ENCODE results near the gene ALKAL2. TPM values are rescaled to one million over a fixed set of nuclear protein-coding genes. Genes with fewer than 3 reads are reported as not detected.

ALKAL2 gene
- total RNA-seq, 2 donors from 2014 or later = 0.44 to 0.53 TPM

DNA sequence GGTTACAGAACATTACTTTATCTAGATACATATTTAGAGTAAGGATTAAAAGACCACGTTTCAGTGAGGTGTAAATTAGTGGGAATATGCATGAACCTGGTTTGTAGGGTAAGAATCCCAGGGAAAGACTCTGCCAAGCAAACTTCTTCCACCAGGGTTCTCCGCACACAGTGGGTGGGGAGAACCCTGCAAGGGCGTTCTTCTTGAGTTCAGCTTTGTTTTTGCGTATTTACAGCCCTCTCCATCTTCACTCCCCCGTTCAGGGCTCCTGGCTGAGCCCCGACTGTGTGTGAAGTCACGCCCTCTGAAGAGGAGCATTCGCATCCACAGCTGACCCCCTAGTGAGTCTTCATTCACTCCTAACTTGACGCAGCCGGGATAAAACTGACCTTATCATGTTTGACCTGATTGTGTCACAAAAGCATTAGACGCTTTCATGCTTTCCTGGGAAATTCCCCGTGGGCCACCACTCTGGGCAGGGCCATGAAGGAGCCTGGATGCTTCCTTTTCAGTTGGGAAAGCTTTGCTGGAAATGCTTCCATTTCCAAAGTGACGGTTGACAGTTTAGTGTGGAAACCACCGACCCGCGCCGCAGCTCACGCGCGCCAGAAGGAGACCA is 1.0 kb downstream of the ALKAL2 start:
- Histone ChIP-seq H3K9me3 (ENCODE audit: control insufficient read depth, low read length) (no peaks in the 10 kb centered on the region), H3K4me3 (ENCODE audit: low read length) (peak overlapping the region; percentile 55), H3K36me3 (ENCODE audit: control insufficient read depth, insufficient read depth, low read length) (no peaks in the 10 kb centered on the region), H3K27ac (ENCODE audit: low read depth, low read length) (no peak overlapping the region), H3K27me3 (ENCODE audit: control insufficient read depth, insufficient read depth, low read length, poor library complexity, severe bottlenecking) (peaks cover 54% of the 10 kb centered on the region), H3K9ac (ENCODE audit: extremely low read depth, low read length, poor library complexity, severe bottlenecking) (peak overlapping the region; percentile 11), H3K4me1 (ENCODE audit: control insufficient read depth, insufficient read depth, low read length) (peaks cover 16% of the 10 kb centered on the region)
- Mint-ChIP-seq H3K9me3 (no peaks in the 10 kb centered on the region), H3K4me3 (peak overlapping the region; percentile 49), H3K27me3 (ENCODE audit: insufficient read depth) (peaks cover 50% of the 10 kb centered on the region), H3K27ac (no peak overlapping the region), H3K4me1 (peaks cover 41% of the 10 kb centered on the region), H3K36me3 (ENCODE audit: low read depth) (peaks cover 10% of the 10 kb centered on the region)
- TF ChIP-seq, protein P1, sequence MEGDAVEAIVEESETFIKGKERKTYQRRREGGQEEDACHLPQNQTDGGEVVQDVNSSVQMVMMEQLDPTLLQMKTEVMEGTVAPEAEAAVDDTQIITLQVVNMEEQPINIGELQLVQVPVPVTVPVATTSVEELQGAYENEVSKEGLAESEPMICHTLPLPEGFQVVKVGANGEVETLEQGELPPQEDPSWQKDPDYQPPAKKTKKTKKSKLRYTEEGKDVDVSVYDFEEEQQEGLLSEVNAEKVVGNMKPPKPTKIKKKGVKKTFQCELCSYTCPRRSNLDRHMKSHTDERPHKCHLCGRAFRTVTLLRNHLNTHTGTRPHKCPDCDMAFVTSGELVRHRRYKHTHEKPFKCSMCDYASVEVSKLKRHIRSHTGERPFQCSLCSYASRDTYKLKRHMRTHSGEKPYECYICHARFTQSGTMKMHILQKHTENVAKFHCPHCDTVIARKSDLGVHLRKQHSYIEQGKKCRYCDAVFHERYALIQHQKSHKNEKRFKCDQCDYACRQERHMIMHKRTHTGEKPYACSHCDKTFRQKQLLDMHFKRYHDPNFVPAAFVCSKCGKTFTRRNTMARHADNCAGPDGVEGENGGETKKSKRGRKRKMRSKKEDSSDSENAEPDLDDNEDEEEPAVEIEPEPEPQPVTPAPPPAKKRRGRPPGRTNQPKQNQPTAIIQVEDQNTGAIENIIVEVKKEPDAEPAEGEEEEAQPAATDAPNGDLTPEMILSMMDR (conservative IDR thresholded peaks at IDR 0.05) = peak; percentile 23
- DNase-seq = peak; percentile 84
- WGBS, 2 experiments (ENCODE audit: insufficient coverage in 1 of 2, insufficient read length in 1 of 2) = 3 to 6% methylated on average over 10 to 20 of the region's 20 CpGs

DNA sequence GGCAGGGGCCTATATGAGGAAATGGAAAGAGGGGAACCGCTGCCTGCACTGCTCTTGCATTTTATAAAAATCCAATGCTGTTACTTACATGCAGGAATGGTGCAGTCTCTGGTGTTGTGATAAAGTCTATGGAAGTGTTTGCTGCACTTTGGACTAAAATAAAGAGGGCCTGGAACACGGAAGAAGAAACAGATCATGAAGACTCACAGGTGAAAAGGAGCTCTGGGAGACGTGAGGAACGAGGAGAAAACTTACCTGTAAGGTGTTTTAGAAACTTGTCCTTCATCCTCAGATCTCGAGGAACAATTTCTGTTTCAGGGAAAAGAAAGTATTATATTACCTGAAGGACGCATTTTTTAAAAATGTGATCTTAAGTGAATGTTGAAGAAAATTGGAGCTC is 1.9 kb downstream of the ALKAL2 start:
- Mint-ChIP-seq H3K27me3 (ENCODE audit: insufficient read depth) (peaks cover 45% of the 10 kb centered on the region), H3K36me3 (ENCODE audit: low read depth) (peaks cover 18% of the 10 kb centered on the region), H3K9me3 (no peaks in the 10 kb centered on the region), H3K4me3 (peak overlapping the region; percentile 0), H3K27ac (no peak overlapping the region), H3K4me1 (peaks cover 41% of the 10 kb centered on the region)
- TF ChIP-seq, protein P1 (conservative IDR thresholded peaks at IDR 0.05) = no peak
- DNase-seq = no peak
- Histone ChIP-seq H3K36me3 (ENCODE audit: control insufficient read depth, insufficient read depth, low read length) (peaks cover 2% of the 10 kb centered on the region), H3K9me3 (ENCODE audit: control insufficient read depth, low read length) (no peaks in the 10 kb centered on the region), H3K27ac (ENCODE audit: low read depth, low read length) (no peak overlapping the region), H3K4me1 (ENCODE audit: control insufficient read depth, insufficient read depth, low read length) (peaks cover 16% of the 10 kb centered on the region), H3K4me3 (ENCODE audit: low read length) (no peak overlapping the region), H3K27me3 (ENCODE audit: control insufficient read depth, insufficient read depth, low read length, poor library complexity, severe bottlenecking) (peaks cover 46% of the 10 kb centered on the region), H3K9ac (ENCODE audit: extremely low read depth, low read length, poor library complexity, severe bottlenecking) (no peak overlapping the region)
- 80 to 81% methylated on average over 5 to 6 of the region's 6 CpGs for WGBS, 2 experiments (ENCODE audit: insufficient coverage in 1 of 2, insufficient read length in 1 of 2)

DNA sequence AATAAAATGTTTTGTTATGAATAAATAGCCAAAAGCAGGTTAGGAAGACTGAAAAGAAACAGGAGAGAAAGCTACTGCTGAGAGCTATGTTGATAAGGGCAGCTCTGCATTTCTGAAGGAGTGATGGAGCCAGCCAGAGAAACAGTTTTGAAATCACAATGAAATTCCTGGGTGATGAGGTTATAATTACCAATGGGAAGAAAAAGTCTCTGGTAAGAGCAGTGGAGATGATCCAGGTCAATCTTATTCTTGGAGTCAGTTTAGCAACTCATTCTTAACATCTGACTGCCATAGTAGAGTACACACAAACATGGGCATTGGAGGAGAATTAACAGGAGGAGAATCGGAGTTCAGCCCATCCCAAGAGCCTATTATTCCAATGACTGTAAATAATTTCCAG is 2.4 kb downstream of the ALKAL2 start:
- H3K27ac ChIP-seq (ENCODE audit: low read depth, low read length) = no peak overlapping the region
- H3K4me3 Mint-ChIP-seq = no peak overlapping the region

More for the DNA sequence above, 2.4 kb downstream of the ALKAL2 start:
- no peak for DNase-seq
- Histone ChIP-seq H3K9me3 (ENCODE audit: control insufficient read depth, low read length) (no peaks in the 10 kb centered on the region), H3K36me3 (ENCODE audit: control insufficient read depth, insufficient read depth, low read length) (peaks cover 7% of the 10 kb centered on the region), H3K9ac (ENCODE audit: extremely low read depth, low read length, poor library complexity, severe bottlenecking) (no peak overlapping the region), H3K4me1 (ENCODE audit: control insufficient read depth, insufficient read depth, low read length) (peaks cover 16% of the 10 kb centered on the region), H3K4me3 (ENCODE audit: low read length) (no peak overlapping the region), H3K27me3 (ENCODE audit: control insufficient read depth, insufficient read depth, low read length, poor library complexity, severe bottlenecking) (peaks cover 41% of the 10 kb centered on the region)
- Mint-ChIP-seq H3K27ac (no peak overlapping the region), H3K36me3 (ENCODE audit: low read depth) (peaks cover 18% of the 10 kb centered on the region), H3K9me3 (no peaks in the 10 kb centered on the region), H3K27me3 (ENCODE audit: insufficient read depth) (peaks cover 40% of the 10 kb centered on the region), H3K4me1 (peaks cover 41% of the 10 kb centered on the region)
- 81% methylated on average over 1 of the region's 1 CpG; no CpG with 5 or more reads in 1 of the 2 experiments for WGBS, 2 experiments (ENCODE audit: insufficient coverage in 1 of 2, insufficient read length in 1 of 2)
- TF ChIP-seq, protein P1 (conservative IDR thresholded peaks at IDR 0.05) = no peak

Measured in endodermal cell (in vitro differentiated cells).